ENCODE data around the gene CRB1.

The CRB1 gene

DNA sequence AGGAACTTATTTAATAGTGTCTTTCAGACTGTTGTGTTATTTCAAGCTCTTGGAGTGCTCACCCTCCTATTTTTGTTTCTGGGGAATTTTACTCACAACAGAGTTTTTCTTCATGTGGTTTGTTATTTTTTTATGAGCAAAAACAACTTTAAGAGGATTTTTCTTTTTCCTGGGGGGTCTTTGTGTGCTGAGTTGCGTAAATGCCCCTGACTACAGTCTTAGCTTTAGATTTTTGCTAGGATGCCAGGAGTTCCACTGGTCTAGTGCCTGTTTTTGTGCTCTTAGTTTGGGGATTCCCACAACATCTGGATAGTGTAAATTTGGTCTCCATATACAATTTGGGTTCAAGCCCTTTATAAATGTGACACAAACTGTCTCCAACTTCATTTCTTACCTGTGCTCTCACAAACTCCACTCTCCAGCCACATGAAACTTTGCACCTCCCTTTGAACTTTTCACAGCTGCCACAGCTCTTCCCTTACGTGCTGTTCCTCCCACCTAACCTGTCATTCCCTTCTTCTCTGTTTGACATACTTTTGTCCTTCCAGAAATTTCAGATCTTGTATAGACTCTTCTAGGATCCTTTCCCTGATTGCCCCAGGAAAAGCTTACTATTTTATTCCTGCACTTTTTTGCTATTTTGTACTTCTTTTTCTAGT lies 180.2 kb downstream of the CRB1 start:
- TF ChIP-seq, protein P1, sequence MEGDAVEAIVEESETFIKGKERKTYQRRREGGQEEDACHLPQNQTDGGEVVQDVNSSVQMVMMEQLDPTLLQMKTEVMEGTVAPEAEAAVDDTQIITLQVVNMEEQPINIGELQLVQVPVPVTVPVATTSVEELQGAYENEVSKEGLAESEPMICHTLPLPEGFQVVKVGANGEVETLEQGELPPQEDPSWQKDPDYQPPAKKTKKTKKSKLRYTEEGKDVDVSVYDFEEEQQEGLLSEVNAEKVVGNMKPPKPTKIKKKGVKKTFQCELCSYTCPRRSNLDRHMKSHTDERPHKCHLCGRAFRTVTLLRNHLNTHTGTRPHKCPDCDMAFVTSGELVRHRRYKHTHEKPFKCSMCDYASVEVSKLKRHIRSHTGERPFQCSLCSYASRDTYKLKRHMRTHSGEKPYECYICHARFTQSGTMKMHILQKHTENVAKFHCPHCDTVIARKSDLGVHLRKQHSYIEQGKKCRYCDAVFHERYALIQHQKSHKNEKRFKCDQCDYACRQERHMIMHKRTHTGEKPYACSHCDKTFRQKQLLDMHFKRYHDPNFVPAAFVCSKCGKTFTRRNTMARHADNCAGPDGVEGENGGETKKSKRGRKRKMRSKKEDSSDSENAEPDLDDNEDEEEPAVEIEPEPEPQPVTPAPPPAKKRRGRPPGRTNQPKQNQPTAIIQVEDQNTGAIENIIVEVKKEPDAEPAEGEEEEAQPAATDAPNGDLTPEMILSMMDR (IDR thresholded peaks at IDR 0.05; ENCODE audit: control insufficient read depth, insufficient read depth, low read depth, low read length, missing control alignments) = no peak
- no peak for DNase-seq (ENCODE audit: low read depth)
- no peak overlapping the region for H3K4me3 ChIP-seq (ENCODE audit: control insufficient read depth, low read depth, low read length)

DNA sequence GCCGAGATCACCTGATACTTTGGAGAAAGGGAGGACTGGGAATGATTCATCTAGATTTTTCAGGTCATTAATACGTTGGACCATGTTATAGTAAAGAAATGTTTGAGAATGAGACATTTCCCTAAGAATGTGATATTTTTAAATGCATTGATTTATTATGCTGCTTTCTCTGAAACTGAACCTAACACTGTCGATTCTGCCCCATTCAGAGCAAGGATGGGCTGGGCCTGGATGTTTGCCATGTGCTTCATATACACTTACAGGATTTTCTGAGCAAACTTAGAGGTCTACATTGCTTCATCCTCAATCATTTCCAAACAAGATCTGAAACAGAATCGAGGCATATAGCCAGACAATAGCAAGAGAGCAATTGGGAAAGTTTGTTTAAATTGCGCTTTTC lies 183.3 kb downstream of the CRB1 start:
- TF ChIP-seq, protein P1 (IDR thresholded peaks at IDR 0.05; ENCODE audit: control insufficient read depth, insufficient read depth, low read depth, low read length, missing control alignments) = no peak
- DNase-seq (ENCODE audit: low read depth) = no peak
- H3K4me3 ChIP-seq (ENCODE audit: control insufficient read depth, low read depth, low read length) = no peak overlapping the region

DNA sequence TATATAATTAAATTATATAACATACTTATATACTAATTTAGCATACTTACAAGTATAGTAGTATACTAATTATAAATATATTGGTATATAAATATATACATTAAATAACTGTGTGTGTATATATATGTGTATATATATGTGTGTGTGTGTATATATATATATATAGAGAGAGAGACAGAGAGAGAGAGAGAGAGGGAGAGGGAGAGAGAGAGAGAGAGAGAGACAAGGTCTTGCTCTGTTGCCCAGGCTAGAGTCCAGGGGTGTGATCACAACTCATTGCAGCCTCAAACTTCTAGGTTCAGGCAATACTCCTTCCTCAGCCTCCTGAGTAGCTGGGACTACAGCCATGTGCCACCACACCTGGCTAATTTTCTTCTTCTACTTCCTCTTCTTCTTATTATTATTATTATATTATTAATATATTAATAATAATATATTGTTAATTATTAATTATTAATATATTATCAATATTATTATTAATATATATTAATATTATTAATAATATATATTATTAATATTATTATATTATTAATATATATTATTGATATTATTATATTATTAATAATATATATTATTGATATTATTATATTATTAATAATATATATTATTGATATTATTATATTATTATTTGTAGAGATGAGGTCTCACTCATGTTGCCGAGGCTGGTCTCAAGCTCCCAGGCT lies 185.5 kb downstream of the CRB1 start:
- DNase-seq (ENCODE audit: low read depth) = no peak
- TF ChIP-seq, protein P1 (IDR thresholded peaks at IDR 0.05; ENCODE audit: control insufficient read depth, insufficient read depth, low read depth, low read length, missing control alignments) = no peak

DNA sequence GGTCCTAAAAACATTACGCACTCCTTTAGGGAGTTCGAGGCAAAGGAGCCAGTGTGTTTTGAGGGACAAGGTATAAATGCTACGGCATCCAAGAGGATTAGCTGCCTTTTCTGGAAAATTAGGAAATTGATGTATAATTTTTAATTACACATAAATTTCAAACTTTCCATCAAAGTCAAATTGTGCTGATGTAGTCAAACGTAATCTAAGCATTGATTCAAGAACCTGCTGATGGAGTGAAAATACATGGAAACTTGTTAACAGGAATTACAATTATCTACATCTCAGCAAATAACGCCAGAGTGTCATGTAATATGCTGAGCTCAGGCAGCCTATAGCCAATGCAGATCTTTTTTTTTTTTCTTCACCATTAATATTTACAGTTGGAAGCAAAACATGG lies 194.5 kb downstream of the CRB1 start:
- no peak overlapping the region for H3K4me3 ChIP-seq (ENCODE audit: control insufficient read depth, low read depth, low read length)
- no peak for DNase-seq (ENCODE audit: low read depth)
- TF ChIP-seq, protein P1 (IDR thresholded peaks at IDR 0.05; ENCODE audit: control insufficient read depth, insufficient read depth, low read depth, low read length, missing control alignments) = no peak

More for the DNA sequence above, 185.5 kb downstream of the CRB1 start:
- no peak overlapping the region for H3K4me3 ChIP-seq (ENCODE audit: control insufficient read depth, low read depth, low read length)

DNA sequence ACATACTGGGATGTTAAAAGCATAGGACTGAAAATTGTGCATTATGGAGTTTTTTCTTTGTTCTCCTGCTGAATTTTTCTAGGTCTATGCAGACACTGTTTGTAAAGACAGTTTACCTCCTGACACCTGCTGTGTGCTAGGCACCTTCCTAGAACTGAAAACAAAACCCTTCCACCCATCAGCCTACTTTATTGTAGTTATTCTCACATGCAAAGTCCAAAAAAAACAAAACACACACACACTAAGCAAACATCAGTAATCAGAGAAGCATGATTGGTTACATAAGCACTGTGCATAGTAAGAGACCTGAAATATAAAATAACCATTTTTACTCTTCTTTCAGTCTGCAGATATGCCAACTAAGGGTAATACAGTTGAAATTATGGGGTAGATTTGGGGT lies 195.1 kb downstream of the CRB1 start:
- H3K4me3 ChIP-seq (ENCODE audit: control insufficient read depth, low read depth, low read length) = no peak overlapping the region
- TF ChIP-seq, protein P1 (IDR thresholded peaks at IDR 0.05; ENCODE audit: control insufficient read depth, insufficient read depth, low read depth, low read length, missing control alignments) = no peak
- no peak for DNase-seq (ENCODE audit: low read depth)

DNA sequence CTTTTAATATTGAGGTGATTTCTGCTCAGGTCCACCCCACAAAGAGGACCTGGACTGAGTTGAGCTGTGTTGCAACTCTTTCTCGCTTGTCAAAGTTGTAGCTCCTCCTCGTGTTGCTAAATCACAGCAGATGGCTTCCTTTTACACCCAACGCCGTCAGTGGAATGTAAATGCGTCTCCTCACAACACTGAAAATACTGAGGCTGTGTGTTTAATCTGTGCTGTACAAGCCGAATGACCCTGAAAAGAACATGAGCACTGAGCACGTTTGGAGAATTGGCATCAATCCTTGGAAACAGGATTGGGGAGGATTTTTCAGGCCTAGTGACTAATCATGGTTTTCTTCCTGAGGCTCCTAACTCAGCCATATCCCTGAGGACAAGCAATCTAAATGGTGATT lies 196.0 kb downstream of the CRB1 start:
- TF ChIP-seq, protein P1 (IDR thresholded peaks at IDR 0.05; ENCODE audit: control insufficient read depth, insufficient read depth, low read depth, low read length, missing control alignments) = no peak
- H3K4me3 ChIP-seq (ENCODE audit: control insufficient read depth, low read depth, low read length) = no peak overlapping the region
- peak; percentile 58 for DNase-seq (ENCODE audit: low read depth)
